Karpas-422 (cell line): ENCODE results near the gene HSPG2. TPM values are rescaled to one million over a fixed set of nuclear protein-coding genes. Genes with fewer than 3 reads are reported as not detected.

ENCODE experiments used
- DNase-seq: peaks from one replicate; pipeline ENCODE4 v3.0.0-alpha.2; 2015
- H2AFZ ChIP-seq: fragments of 200-600 bp; sonication (generic); 2 replicates; pipeline ENCODE4 v1.6.1; 2014; ENCODE audit warnings: antibody characterized with exemption, low read length, mixed read lengths
- H3K27ac ChIP-seq: fragments of 200-600 bp; sonication (generic); 2 replicates; pipeline ENCODE4 v1.5.1; 2014; ENCODE audit warnings: mild to moderate bottlenecking, low read length, moderate library complexity
- H3K27me3 ChIP-seq: fragments of 200-600 bp; sonication (generic); 2 replicates; pipeline ENCODE4 v1.6.1; 2014; ENCODE audit warnings: low read length, mixed read lengths
- H3K36me3 ChIP-seq: fragments of 200-600 bp; sonication (generic); 2 replicates; pipeline ENCODE4 v1.6.1; 2014; ENCODE audit warnings: low read length, mixed read lengths; ENCODE audit not compliant: insufficient read depth
- H3K4me1 ChIP-seq: fragments of 200-600 bp; sonication (generic); 2 replicates; pipeline ENCODE4 v1.6.1; 2014; ENCODE audit warnings: mild to moderate bottlenecking, low read length, mixed read lengths
- H3K4me2 ChIP-seq: fragments of 200-600 bp; sonication (generic); 2 replicates; pipeline ENCODE4 v1.6.1; 2014; ENCODE audit warnings: low read length, low read depth, mild to moderate bottlenecking; ENCODE audit not compliant: poor library complexity, severe bottlenecking
- H3K4me3 ChIP-seq: fragments of 200-600 bp; sonication (generic); 2 replicates; pipeline ENCODE4 v1.5.1; 2014; ENCODE audit warnings: mild to moderate bottlenecking, antibody characterized with exemption, low read length, mixed read lengths
- H3K79me2 ChIP-seq: fragments of 200-600 bp; sonication (generic); 2 replicates; pipeline ENCODE4 v1.6.1; 2014; ENCODE audit warnings: mild to moderate bottlenecking, low read length, mixed read lengths
- H3K9ac ChIP-seq: fragments of 200-600 bp; sonication (generic); 2 replicates; pipeline ENCODE4 v1.6.0; 2014; ENCODE audit warnings: low read length
- H3K9me2 ChIP-seq: fragments of 200-600 bp; sonication (generic), shearing (Covaris generic); replicated peaks from 2 replicates; pipeline ENCODE4 v1.6.0; 2014; ENCODE audit warnings: mild to moderate bottlenecking, low read length, moderate library complexity; ENCODE audit not compliant: insufficient read depth
- H3K9me3 ChIP-seq: fragments of 300-700, 200-600 bp; sonication (generic); 2 replicates; pipeline ENCODE4 v1.6.1; 2014; ENCODE audit warnings: low read length, mixed read lengths
- H4K20me1 ChIP-seq: fragments of 200-600 bp; sonication (generic); 2 replicates; pipeline ENCODE4 v1.6.1; 2014; ENCODE audit warnings: mild to moderate bottlenecking, antibody characterized with exemption, low read length, low read depth; ENCODE audit not compliant: insufficient read depth
- total RNA-seq: library from RNA; depleted of rRNA; stranded (reverse); fragments of >200 nt; shearing (Covaris generic); gene quantifications from 2 replicates; pipeline ENCODE4 v1.2.3, GENCODE V29; 2014; ENCODE audit warnings: low replicate concordance

Gene HSPG2
- total RNA-seq, 1 experiment from 2014 or later = not detected

- Histone ChIP-seq H3K27ac (no peak overlapping the region), H3K9me3 (no peaks in the 10 kb centered on the region), H3K79me2 (no peaks in the 10 kb centered on the region), H3K4me3 (no peak overlapping the region), H2AFZ (no peak overlapping the region), H4K20me1 (no peaks in the 10 kb centered on the region), H3K9me2 (no peaks in the 10 kb centered on the region), H3K4me2 (no peak overlapping the region), H3K36me3 (no peaks in the 10 kb centered on the region), H3K9ac (no peak overlapping the region), H3K4me1 (no peaks in the 10 kb centered on the region), H3K27me3 (no peaks in the 10 kb centered on the region)
- DNase-seq = no peak
Measured at GRCh38 chr1:21891081-21891480, 46.0 kb downstream of the HSPG2 start.

- DNase-seq = no peak
- Histone ChIP-seq H2AFZ (no peak overlapping the region), H3K36me3 (no peaks in the 10 kb centered on the region), H3K9me2 (no peaks in the 10 kb centered on the region), H3K4me1 (no peaks in the 10 kb centered on the region), H3K9ac (no peak overlapping the region), H3K4me2 (no peak overlapping the region), H3K27ac (no peak overlapping the region), H4K20me1 (no peaks in the 10 kb centered on the region), H3K9me3 (no peaks in the 10 kb centered on the region), H3K4me3 (no peak overlapping the region), H3K27me3 (no peaks in the 10 kb centered on the region), H3K79me2 (no peaks in the 10 kb centered on the region)
Measured at GRCh38 chr1:21888500-21888899, 48.6 kb downstream of the HSPG2 start.

- Histone ChIP-seq H4K20me1 (no peaks in the 10 kb centered on the region), H3K36me3 (no peaks in the 10 kb centered on the region), H3K4me3 (no peak overlapping the region), H3K4me2 (no peak overlapping the region), H3K27me3 (no peaks in the 10 kb centered on the region), H3K9me2 (no peaks in the 10 kb centered on the region), H3K9me3 (no peaks in the 10 kb centered on the region), H3K27ac (no peak overlapping the region), H2AFZ (no peak overlapping the region), H3K79me2 (no peaks in the 10 kb centered on the region), H3K9ac (no peak overlapping the region), H3K4me1 (no peaks in the 10 kb centered on the region)
- no peak for DNase-seq
Measured at GRCh38 chr1:21887796-21888195, 49.3 kb downstream of the HSPG2 start.

GRCh38 chr1:21887216-21887736 is 49.8 kb downstream of the HSPG2 start:
- Histone ChIP-seq H3K27me3 (no peaks in the 10 kb centered on the region), H3K4me1 (no peaks in the 10 kb centered on the region), H3K36me3 (no peaks in the 10 kb centered on the region), H3K4me3 (no peak overlapping the region), H3K4me2 (no peak overlapping the region), H3K9ac (no peak overlapping the region), H3K9me3 (no peaks in the 10 kb centered on the region), H2AFZ (no peak overlapping the region), H3K27ac (no peak overlapping the region), H3K79me2 (no peaks in the 10 kb centered on the region), H4K20me1 (no peaks in the 10 kb centered on the region), H3K9me2 (no peaks in the 10 kb centered on the region)
- no peak for DNase-seq

GRCh38 chr1:21886486-21887215 is 50.5 kb downstream of the HSPG2 start:
- Histone ChIP-seq H3K27me3 (no peaks in the 10 kb centered on the region), H3K27ac (no peak overlapping the region), H3K9me2 (no peaks in the 10 kb centered on the region), H3K9ac (no peak overlapping the region), H3K9me3 (no peaks in the 10 kb centered on the region), H3K36me3 (no peaks in the 10 kb centered on the region), H3K4me2 (no peak overlapping the region), H3K4me1 (no peaks in the 10 kb centered on the region), H2AFZ (no peak overlapping the region), H4K20me1 (no peaks in the 10 kb centered on the region), H3K79me2 (no peaks in the 10 kb centered on the region), H3K4me3 (no peak overlapping the region)
- no peak for DNase-seq

- no peaks in the 10 kb centered on the region for H3K27me3 ChIP-seq
- H3K27ac ChIP-seq = no peak overlapping the region
- H4K20me1 ChIP-seq = no peaks in the 10 kb centered on the region
- H3K9ac ChIP-seq = no peak overlapping the region
- DNase-seq = no peak
- no peak overlapping the region for H2AFZ ChIP-seq
- no peaks in the 10 kb centered on the region for H3K4me1 ChIP-seq
- no peaks in the 10 kb centered on the region for H3K9me3 ChIP-seq
- H3K9me2 ChIP-seq = no peaks in the 10 kb centered on the region
- no peaks in the 10 kb centered on the region for H3K79me2 ChIP-seq
- no peak overlapping the region for H3K4me3 ChIP-seq
- no peak overlapping the region for H3K4me2 ChIP-seq
- H3K36me3 ChIP-seq = no peaks in the 10 kb centered on the region
Measured at GRCh38 chr1:21885236-21886037, 51.7 kb downstream of the HSPG2 start.

GRCh38 chr1:21884456-21885235 is 52.5 kb downstream of the HSPG2 start:
- Histone ChIP-seq H3K4me1 (no peaks in the 10 kb centered on the region), H3K4me3 (no peak overlapping the region), H4K20me1 (no peaks in the 10 kb centered on the region), H3K9me2 (no peaks in the 10 kb centered on the region), H3K9me3 (no peaks in the 10 kb centered on the region), H3K4me2 (no peak overlapping the region), H2AFZ (no peak overlapping the region), H3K27ac (no peak overlapping the region), H3K27me3 (no peaks in the 10 kb centered on the region), H3K9ac (no peak overlapping the region), H3K79me2 (no peaks in the 10 kb centered on the region), H3K36me3 (no peaks in the 10 kb centered on the region)
- no peak for DNase-seq
